RPMI7951 (cell line): Measurements from ENCODE around the gene UNC5CL. TPM values are rescaled to one million over a fixed set of nuclear protein-coding genes. Genes with fewer than 3 reads are reported as not detected.
A peak's percentile ranks its signal among the peaks of the same experiment; 100 is the strongest.

Experiments
- DNase-seq: peaks from one replicate; pipeline ENCODE4 v3.0.0-alpha.2; 2012; ENCODE audit warnings: low read depth
- total RNA-seq: library from RNA; depleted of rRNA; stranded (reverse); fragments of >200 nt; shearing (Covaris generic); gene quantifications from 2 replicates; pipeline ENCODE4 v1.2.3, GENCODE V29; 2014

Gene UNC5CL
- total RNA-seq, 1 experiment from 2014 or later: 0.12 TPM

GRCh38 chr6:41064841-41065240 is 25.8 kb upstream of the UNC5CL start:
- no peak for DNase-seq

GRCh38 chr6:41063884-41064285 is 24.9 kb upstream of the UNC5CL start:
- DNase-seq: no peak

GRCh38 chr6:41062056-41062455 is 23.0 kb upstream of the UNC5CL start:
- no peak for DNase-seq

DNA sequence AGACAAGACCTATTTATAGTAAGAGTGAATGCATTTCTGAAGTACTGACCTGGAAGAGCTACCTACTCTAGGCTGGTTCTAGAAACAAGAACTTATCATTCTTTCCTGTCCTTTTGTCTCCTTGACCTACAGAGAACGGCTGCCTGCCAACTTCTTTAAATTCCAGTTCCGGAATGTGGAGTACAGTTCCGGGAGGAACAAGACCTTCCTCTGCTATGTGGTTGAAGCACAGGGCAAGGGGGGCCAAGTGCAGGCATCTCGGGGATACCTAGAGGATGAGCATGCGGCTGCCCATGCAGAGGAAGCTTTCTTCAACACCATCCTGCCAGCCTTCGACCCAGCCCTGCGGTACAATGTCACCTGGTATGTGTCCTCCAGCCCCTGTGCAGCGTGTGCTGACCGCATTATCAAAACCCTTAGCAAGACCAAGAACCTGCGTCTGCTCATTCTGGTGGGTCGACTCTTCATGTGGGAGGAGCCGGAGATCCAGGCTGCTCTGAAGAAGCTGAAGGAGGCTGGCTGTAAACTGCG is 22.2 kb upstream of the UNC5CL start:
- DNase-seq: no peak

GRCh38 chr6:41059556-41059955 is 20.5 kb upstream of the UNC5CL start:
- DNase-seq: peak; percentile 35

- no peak for DNase-seq
Observed at GRCh38 chr6:41058783-41059181, 19.8 kb upstream of the UNC5CL start.

GRCh38 chr6:41056768-41057490 is 17.9 kb upstream of the UNC5CL start:
- no peak for DNase-seq

DNA sequence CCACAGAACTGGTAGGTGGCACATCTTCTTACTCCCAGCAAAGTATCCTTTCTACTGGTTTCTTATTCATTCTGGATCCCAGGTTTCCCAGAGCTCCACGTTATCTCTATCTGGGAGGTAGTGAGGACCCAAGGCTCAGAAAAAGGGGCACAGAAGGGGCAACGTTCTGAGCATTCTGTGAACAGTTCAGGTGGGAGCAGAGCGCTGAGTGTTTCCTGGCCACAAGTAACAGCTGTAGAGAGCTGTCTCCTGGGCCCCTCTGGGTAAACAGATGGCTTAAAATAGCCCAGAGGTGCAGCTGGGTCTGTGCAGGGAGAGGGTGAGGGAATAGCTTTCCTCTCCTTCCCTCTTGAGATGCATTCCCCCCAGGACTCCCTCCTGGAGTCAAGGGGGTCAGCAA is 16.1 kb upstream of the UNC5CL start:
- no peak for DNase-seq

DNA sequence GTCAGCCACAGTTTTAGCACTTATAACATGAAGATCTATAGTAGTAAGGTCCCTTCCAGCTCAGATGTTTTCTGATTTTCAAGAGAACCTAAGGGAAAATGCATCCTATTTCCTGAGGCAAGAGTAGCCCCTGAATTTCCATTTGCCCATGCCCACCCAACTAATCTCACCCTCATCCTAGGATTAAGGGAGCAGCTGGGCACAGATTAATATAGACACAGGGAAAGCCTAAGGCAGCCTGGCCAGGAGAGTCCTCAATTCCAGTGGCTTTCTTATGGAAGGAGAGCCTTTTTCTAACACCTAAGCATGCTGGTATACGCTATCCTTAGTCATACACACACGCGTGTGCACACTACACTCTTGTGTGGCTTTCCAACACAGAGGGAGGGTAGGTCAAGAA is 15.5 kb upstream of the UNC5CL start:
- DNase-seq: no peak

GRCh38 chr6:41053041-41053440 is 14.0 kb upstream of the UNC5CL start, which contains the start of gene APOBEC2:
TSS of gene APOBEC2 (plus strand) at chr6:41053202. CDS start at chr6:41053348, 146 bp downstream.
- DNase-seq: no peak

DNA sequence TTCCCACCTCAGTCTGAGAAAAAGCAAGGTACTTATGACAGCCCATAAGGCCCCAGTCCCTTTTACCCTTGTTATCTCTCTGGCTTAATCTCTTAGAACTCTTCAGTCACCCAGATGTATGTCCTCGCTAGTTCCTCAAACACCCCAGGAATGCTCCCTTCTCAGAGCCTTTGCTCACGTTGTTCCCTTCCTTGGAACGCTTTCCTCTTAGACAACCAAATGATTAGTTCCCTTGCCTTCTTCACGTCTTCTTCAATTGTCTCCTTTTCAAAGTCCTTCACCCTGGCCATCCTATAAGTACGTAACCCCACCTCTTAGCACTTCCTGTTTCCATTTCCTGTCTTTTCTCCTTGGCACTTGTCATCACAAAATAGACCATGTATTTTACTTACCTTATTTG is 12.9 kb upstream of the UNC5CL start:
- DNase-seq: no peak

GRCh38 chr6:41050536-41050935 is 11.5 kb upstream of the UNC5CL start:
- DNase-seq: no peak

GRCh38 chr6:41049955-41050354 is 10.9 kb upstream of the UNC5CL start:
- no peak for DNase-seq

GRCh38 chr6:41049521-41049920 is 10.5 kb upstream of the UNC5CL start:
- DNase-seq: no peak

DNA sequence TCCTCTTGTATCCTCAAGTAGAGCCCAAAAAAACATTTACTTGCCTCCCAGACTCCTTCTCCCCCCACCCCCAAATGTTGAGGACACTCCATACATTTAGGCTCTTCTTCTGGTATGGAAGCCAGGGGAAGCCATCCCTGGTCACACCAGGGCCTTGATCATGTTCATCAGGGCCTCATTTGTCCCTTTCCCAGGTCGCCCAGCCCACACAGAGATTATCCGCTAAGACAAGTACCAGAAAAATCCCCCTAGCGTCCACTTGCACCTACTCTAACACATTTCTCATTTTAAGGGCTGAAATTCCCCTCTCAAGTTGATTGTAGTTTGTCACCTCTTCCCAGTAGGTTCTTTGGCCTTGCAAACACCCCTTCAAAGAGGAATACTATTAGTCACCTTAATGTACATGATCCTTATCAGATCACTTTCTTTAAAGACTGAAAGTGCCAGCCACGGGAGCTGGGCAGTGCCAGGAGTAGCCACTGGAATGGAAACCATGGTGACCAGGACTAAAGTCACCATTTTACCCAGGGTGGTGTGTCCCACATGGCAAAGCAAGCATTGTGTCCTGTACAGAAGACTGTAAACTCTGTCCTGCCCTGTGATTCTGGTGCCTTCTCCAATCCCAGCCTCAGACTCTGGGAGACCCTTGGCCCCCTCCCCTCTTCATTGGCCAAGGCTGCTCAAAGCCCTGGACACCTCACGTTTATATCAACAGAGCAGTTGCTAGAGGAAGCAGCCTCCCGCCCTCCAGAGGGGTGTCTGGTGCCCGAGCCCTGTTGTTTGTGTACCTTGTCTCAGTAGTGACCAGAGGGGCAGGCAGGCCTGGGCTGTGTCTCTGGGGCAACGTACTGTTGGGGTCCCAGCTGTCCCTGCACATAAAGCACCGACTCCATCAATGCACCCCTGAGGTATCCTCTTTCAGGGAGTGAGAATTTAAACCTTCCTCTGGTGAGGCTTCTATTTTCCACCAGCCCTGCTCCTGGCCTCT is 9.0 kb upstream of the UNC5CL start:
- no peak for DNase-seq

DNA sequence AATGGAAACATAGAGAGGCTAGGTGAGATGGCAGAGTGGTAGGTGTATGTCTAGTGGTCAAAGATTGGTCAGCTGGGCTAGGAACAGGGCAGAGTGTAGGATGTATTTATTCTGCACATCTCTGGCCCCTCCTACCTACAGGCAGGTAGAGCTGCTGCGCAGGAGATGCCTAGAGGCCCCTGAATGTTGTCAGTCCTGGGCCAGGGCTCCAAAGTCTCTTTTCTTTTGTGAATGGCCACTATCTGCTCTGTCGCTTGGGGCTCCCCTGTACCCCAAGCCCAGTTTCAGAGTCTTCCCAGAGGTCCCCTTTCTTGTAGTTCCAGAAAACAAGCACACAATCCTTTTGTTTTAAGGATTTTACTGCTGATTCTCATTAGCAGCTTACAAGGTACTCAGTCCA is 8.3 kb upstream of the UNC5CL start:
- DNase-seq: no peak

- DNase-seq: no peak
Observed at GRCh38 chr6:41046084-41046483, 7.1 kb upstream of the UNC5CL start.

GRCh38 chr6:41045664-41046063 is 6.6 kb upstream of the UNC5CL start:
- no peak for DNase-seq

DNA sequence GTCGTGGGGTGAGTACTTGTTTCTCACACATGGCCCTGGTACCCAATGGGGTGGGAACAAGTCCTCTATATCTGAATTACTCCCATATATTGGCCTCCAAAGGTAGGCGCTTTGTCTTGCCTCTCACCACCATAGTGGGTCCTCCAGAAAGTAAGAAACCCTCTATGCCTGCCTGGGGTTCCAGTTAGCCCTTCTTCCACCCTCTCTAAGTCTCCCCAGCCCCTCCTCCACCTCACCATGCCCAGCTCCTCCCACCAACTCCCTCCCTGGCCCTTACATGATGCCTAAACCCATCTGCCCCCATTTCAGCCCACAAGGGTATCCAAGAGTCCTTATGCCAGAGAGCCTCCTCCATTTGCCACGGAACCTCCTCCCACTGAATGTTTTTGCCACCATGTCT is 4.1 kb upstream of the UNC5CL start:
- no peak for DNase-seq

DNA sequence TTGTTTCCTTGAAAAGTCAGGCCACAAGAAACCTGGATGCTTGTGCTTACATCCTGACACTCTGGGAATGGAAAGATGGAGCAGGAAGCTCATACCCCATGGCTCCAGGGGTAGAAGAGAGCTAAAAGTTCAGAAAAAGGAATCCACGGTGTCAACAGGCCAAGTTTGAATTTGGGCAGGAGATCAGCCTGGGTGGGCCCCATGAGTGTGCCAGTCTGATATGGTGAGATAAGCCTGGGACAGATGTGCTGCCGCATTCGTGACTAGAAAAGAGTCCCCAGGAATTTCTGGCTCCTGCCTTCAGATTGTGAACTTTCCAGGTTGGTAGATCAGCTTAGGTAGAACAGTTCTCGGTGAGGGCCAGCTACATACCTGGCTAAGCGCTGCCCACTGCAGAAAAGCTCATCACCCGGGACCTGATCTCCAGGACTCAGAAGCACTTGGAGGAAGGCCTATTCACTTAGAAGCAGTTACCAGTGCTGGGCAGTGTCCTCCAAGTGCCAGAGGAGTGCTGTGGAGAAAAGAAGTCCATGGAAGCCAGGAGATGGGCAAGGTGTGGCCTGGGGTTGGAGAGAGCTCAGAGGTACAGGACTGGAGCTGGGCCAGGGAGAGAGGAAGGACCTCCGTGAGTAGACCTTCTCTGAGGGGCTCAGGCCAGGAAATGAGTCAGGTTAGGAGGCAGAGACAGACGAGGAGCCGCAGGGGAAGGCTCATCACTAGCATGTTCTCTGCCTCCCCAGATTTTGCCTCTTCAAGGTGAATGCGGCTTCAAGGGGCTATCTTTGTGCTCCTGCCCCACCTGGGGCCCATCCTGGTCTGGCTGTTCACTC is 3.4 kb upstream of the UNC5CL start, which contains the start of gene TSPO2:
Gene TSPO2 (plus strand): TSS at position 242 of the 830 bp plus-strand sequence. CDS start 519 bp downstream, at position 761.
- no peak for DNase-seq

- DNase-seq: no peak
Observed at GRCh38 chr6:41040940-41041536, 2.0 kb upstream of the UNC5CL start.
